ENCODE results near the gene CCR2. TPM values are rescaled to one million over a fixed set of nuclear protein-coding genes. Genes with fewer than 3 reads are reported as not detected.

CCR2 gene
- total RNA-seq, 4 donors from 2014 or later = 0.89 to 1.8 (median 1.3) TPM; not detected in 1

DNA sequence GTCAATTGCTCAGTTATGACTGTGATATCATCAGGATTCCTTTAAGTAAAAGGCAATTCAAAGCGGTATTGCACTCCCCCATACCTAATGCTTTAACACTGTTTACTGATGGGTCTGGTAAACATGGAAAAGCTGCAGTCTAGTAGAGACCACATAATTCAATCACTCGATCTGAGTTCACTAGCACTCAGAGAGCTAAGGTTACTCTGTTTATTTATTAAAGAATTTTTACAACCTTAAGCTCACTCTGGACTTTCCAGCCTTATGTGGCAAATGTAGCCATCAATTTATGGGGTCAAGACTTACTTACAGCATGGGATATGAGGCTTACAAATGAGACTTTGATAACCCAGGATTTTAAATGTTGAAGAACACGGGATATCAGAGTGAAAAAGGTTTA lies 18.4 kb upstream of the CCR2 start:
- H3K4me3 ChIP-seq (ENCODE audit: low read depth, poor library complexity, severe bottlenecking) = no peak overlapping the region
- DNase-seq (ENCODE audit: low spot score in 2 of 2) = no peak
- intact Hi-C loops (cut with DNase I; ENCODE audit: low total_unique reads) = no loop called here
- TF ChIP-seq, protein P1, sequence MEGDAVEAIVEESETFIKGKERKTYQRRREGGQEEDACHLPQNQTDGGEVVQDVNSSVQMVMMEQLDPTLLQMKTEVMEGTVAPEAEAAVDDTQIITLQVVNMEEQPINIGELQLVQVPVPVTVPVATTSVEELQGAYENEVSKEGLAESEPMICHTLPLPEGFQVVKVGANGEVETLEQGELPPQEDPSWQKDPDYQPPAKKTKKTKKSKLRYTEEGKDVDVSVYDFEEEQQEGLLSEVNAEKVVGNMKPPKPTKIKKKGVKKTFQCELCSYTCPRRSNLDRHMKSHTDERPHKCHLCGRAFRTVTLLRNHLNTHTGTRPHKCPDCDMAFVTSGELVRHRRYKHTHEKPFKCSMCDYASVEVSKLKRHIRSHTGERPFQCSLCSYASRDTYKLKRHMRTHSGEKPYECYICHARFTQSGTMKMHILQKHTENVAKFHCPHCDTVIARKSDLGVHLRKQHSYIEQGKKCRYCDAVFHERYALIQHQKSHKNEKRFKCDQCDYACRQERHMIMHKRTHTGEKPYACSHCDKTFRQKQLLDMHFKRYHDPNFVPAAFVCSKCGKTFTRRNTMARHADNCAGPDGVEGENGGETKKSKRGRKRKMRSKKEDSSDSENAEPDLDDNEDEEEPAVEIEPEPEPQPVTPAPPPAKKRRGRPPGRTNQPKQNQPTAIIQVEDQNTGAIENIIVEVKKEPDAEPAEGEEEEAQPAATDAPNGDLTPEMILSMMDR (IDR thresholded peaks at IDR 0.05) = no peak
- no peak for TF ChIP-seq POLR2A (IDR thresholded peaks at IDR 0.05)
- 60 to 61% methylated on average over 3 of the region's 3 CpGs for WGBS, 2 donors

DNA sequence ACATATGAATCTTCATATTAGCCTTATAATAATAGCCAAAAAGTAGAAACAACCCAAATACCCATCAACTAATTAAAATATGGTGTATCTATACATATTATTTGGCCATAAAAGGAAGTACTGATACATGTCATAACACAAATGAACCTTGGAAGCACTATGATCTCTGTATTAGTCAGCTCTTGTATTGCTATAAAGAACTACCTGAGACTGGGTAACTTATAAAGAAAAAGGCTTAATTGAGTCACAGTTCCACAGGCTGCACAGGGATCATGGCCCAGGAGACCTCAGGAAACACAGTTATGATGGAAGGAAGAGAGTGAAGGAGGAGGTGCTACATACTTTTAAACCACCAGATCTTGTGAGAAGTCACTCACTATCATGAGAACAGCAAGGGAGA lies 16.0 kb upstream of the CCR2 start:
- H3K4me3 ChIP-seq (ENCODE audit: low read depth, poor library complexity, severe bottlenecking) = no peak overlapping the region
- DNase-seq (ENCODE audit: low spot score in 2 of 2) = no peak
- TF ChIP-seq, protein P1 (IDR thresholded peaks at IDR 0.05) = no peak
- TF ChIP-seq POLR2A (IDR thresholded peaks at IDR 0.05) = no peak
- intact Hi-C loops (cut with DNase I; ENCODE audit: low total_unique reads) = no loop called here

DNA sequence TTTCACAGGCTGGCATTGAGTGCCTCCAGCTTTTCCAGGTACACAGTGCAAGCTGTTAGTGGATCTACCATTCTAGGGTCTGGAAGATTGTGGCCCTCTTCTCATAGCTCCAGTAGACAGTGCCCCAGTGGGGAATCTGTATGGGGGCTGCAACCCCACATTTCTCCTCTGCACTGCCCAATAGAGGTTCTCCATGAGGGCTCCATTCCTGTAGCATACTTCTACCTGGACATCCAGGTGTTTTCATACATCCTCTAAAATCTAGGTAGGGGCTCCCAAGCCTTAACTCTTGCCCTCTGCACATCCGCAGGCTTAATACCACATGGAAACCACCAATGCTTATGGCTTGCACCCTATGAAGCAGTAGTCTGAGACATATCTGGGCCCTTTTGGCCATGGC lies 15.1 kb upstream of the CCR2 start:
- intact Hi-C loops (cut with DNase I; ENCODE audit: low total_unique reads) = no loop called here
- H3K4me3 ChIP-seq (ENCODE audit: low read depth, poor library complexity, severe bottlenecking) = no peak overlapping the region
- WGBS, 2 donors = 100% methylated on average over 1 of the region's 1 CpG
- TF ChIP-seq POLR2A (IDR thresholded peaks at IDR 0.05) = no peak
- TF ChIP-seq, protein P1 (IDR thresholded peaks at IDR 0.05) = no peak
- no peak for DNase-seq (ENCODE audit: low spot score in 2 of 2)

DNA sequence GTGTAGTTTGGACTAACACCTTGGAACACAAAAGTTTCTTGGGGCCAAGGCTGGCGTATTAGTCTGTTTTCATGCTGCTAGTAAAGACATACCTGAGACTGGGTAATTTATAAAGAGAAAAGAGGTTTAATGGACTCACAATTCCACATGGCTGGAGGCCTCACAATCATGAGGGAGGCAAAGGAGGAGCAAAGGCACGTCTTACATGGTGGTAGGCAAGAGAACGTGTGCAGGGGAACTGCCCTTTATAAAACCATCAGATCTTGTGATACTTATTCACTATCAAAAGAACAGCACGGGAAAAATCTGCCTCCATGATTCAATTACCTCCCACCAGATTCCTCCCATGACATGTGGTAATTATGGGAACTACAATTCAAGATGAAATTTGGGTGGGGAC lies 9.4 kb upstream of the CCR2 start:
- 85 to 88% methylated on average over 4 of the region's 4 CpGs for WGBS, 2 donors
- intact Hi-C loops (cut with DNase I; ENCODE audit: low total_unique reads) = no loop called here
- no peak for TF ChIP-seq POLR2A (IDR thresholded peaks at IDR 0.05)
- TF ChIP-seq, protein P1 (IDR thresholded peaks at IDR 0.05) = no peak
- H3K4me3 ChIP-seq (ENCODE audit: low read depth, poor library complexity, severe bottlenecking) = no peak overlapping the region
- DNase-seq (ENCODE audit: low spot score in 2 of 2) = no peak

DNA sequence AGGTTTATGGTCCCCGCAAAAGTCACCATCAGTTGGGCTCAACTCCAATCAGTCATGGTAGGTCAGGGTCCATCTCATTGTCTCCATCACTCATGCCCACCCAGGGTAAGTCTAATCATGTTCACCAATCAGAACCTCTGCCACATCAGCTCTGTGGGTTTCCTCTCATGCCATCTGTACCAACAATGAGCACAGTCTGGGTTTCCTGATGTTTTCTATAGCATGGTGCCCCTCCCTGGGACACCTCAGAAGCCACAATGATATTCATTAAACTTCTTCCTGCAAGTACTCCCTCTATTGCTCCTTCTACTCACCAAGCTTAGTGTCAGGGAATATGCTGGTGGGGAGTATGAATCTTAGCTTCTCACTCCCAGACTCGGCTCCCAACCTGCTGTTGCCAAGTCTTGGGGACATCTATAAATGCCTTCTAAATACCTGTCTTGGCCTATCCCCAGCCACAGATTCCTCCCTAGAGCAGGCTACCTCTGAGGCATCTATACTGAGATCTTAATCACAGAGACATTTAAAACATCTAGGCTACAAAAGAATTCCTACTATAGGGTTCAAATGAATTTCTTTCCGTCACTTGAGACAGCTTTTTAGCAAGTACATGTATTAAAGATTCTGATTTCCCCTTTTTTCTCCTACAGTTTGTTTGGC lies 5.0 kb upstream of the CCR2 start:
- WGBS, 2 donors = 79 to 80% methylated on average over 3 of the region's 3 CpGs
- no peak overlapping the region for H3K4me3 ChIP-seq (ENCODE audit: low read depth, poor library complexity, severe bottlenecking)
- intact Hi-C loops (cut with DNase I; ENCODE audit: low total_unique reads) = no loop called here
- TF ChIP-seq, protein P1 (IDR thresholded peaks at IDR 0.05) = no peak
- no peak for TF ChIP-seq POLR2A (IDR thresholded peaks at IDR 0.05)
- DNase-seq (ENCODE audit: low spot score in 2 of 2) = no peak
